HG03565 (cell line): ENCODE data around the gene ADAMTS10.
"Not testable (repeated sequence)": the region's sequence is repeated elsewhere in the genome, so short reads cannot be mapped to it uniquely, and the experiment has no call there.

Experiments
- ATAC-seq: cut with Tn5 transposase; IDR thresholded peaks from one replicate; pipeline ENCODE4 v1.9.1; 2021; ENCODE audit warnings: mild to moderate bottlenecking, moderate library complexity; ENCODE audit not compliant: unreplicated experiment

ADAMTS10 gene

DNA sequence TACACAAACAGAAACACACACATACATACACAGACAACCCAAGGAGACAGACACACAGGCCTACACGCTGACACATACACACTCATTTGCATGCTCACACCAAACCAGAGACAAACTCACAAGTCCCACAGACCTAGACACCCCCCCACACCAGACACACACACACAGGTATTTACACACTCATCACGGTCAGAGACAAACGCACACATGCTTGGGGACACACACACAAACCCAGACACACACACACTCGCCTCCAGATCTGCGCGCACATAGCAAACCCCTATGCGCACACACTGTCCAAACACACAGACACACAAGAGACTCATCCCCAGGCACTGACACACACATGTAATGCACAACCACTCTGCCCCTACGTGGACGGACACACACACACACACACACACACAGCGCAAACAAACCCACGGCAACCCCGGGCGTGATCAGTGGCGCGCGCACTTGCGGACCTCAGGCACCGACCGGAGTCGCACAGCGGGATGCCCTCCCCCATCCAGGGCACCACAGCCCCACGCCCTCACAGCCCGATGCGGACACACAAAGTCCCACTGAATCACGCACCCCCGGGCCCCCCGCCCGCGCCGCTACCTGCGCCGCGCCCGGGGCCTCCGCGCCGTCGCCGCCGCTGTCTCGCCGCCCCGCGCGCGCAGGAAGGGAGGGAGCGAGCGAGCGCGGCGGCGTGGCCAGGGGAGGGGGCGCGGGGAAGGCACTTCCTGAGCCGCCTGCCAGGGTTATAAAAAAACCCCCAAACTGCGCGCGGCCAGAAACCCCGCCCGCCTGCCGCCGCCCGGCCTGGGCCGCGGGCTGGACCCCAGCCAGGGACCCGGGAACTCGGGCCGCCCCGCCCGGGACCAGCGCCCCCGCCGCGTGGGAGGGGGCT lies at the start of gene ADAMTS10:
Gene ADAMTS10, minus strand, starts transcription at position 675 of the 895 bp plus-strand sequence. CDS start 5,005 bp downstream, outside the sequence.
- ATAC-seq: no peak

DNA sequence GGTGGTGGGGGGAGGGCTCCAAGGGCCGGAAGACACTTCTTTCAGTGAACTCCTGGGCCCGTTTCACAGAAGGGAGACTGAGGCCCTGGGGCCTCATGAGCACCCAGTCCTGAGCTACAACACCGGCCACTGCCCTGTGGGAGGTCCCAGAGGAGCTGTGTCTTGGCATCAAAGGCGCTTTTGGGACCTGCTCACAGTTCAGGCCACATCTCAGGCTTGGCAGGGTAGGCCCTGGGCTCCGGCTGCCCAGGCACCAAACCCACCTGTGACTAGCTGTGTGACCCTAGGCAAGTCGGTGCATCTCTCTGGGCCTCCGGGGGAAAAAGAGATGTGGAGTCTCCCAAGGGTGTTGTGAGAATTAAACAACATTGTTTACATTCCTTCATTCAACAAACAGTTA lies 49.4 kb upstream of the ADAMTS10 start:
- no peak for ATAC-seq

DNA sequence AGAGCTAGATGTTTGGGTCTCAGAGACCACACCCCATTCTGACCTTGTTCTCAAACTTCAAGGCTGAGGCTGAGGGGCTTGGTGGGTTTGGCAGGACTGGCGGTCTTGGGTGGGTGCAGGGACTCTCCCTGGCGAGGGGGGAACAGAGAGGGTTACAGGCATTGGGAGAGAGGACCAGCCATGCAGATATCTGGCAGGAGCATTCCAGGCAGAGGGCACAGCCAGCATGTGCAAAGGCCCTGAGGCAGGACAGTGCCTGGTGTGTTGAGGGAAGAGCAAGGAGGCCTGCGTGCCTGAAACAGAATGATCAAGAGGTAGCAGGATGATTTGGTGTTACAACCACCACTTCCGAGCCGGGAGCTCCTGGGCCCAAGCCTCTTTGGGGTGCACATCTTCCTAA lies 47.4 kb upstream of the ADAMTS10 start:
- no peak for ATAC-seq

DNA sequence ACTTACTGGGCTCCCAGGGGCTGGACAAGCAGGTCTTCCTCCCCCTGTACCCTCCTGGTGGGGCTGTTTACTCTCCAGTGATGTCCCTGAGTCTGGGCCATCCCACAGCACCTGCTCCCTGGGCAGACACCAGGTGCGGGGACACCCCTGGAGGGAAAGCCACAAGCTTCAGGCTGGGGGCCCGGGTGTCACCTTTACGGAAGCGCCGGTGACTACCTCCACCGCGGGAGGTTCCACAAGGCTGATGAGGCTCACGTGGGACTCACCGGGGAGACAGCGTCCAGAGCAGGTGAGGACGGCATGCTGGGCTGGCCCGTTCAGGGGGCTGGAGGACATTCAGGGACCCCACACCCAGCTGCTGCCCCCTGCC lies 44.8 kb upstream of the ADAMTS10 start:
- no peak for ATAC-seq

DNA sequence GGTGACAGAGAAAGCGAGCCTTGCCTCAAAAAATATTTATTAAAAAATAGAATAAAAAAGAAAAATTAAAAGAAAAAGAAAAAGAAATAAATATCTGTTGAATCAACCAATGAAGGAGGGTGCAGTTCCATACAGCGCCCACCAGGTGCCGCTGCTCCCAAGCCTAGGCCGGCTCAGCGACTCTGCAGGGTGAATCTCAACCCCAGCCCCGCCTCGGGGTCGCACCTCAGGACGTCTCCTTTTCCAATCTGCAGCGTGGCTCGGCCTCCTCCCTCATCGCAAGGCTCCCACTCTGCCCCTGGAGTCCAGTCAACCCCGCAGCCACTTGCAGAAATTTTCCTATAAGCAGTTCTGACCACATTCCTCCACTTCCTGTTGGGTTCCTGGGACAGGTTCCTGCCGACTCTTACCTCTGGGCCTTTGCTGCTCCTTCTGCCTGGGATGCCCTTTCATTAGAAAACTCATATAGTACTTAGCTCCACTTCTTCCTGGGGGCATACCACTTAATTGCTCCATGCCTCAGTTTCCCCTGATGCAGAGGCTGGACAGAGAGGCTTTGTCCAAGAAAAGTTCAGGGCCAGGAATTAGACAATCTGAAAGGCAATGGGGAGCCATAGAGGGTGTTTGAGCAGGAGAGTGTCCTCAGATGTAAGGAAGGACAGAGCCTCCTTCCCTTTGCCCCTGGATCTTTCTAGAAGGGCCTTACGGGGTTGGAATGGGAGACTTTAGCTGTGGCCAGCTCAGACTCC lies 44.2 kb upstream of the ADAMTS10 start:
- no peak for ATAC-seq

DNA sequence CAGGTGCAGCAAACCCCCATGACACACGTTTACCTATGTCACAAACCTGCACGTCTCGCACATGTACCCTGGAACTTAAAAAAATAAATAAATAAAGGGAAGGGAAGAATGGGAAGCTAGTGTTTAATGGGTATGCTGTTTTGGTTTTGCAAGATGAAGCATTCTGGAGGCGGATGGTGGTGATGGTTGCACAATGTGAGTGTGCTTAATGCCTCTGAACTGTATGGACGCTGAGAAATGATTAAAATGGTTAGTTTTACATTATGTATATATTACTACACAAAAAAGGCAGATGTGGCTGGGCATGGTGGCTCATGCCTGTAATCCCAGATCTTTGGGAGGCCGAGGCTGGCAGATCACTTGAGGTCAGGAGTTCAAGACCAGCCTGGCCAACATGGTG lies 37.7 kb upstream of the ADAMTS10 start:
- ATAC-seq: no peak

DNA sequence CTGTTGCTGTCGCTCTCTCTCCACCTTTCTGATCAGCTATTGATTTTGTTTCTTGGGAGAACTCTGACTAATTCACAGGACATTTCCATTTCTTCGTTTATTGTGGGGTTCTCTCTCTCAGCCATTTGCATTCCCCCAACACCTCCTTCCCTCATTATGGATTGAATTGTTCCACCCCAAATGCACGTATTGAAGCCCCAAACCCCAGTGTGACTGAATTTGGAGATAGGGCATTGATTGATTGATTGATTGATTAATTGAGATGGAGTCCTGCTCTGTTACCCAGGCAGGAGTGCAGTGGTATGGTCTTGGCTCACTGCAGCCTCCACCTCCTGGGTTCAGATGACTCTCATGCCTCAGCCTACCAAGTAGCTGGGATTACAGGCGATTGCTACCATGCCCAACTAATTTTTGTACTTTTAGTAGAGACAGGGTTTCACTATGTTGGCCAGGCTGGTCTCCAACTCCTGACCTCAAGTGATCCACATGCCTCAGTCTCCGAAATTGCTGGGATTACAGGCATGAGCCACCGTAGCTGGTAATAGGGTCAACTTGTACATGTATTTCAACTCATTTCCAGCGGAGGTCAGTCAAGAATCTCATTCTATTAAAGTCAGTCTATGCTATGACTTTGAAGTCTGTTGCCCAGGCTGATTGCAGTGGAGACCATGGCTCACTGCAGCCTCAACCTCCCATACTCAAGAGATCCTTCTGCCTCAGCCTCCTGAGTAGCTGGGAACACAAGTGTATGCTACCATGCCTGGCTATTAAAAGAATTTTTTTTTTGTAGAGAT lies 33.5 kb upstream of the ADAMTS10 start:
- ATAC-seq: no peak

DNA sequence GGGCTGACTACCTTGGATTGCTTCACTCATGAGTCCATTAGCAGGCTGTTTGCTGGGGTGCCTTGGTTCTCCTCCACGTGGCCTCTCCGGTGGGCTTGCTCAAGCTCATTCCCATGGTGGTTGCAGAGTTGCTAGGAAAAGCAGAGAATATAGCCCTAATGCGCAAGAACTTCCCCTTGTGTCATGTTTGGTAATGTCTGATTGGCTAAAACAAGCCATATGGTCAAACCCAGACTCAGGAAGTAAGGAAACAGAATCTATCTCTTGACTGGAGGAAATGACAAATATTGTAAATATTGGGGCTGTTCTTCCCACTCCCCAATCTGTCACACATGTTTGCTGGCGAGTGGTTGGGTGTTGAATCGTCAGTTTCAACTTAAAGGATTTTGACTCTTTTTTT lies 32.0 kb upstream of the ADAMTS10 start:
- ATAC-seq: no peak

DNA sequence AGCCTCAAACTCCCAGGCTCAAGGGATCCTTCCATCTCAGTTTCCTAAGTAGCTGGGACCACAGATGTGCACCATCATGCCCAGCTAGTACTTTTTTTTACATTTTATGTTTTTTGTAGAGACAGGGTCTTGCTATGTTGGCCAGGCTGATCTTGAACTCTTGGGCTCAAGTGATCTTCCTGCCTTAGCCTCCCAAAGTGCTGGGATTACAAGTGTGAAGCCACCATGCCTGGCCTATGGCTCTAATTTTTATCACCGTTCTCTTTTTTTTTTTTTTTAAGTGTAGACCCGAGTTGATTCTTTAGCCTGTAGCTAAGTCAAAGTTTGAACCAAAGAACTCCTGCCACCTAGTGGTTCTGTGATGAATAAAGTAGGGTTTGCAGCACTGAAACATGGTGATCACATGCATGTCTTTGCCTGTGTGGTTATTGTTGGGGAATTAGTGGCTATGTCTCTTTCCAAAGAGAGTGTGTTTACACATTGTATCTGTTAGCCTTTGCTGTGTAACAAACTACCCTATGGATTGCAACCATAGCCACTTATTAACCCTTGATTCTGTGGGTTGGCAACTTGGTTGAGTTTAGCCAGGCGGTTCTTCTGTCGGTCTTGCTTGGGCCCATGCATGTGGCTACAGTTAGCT lies 31.5 kb upstream of the ADAMTS10 start:
- no peak for ATAC-seq

DNA sequence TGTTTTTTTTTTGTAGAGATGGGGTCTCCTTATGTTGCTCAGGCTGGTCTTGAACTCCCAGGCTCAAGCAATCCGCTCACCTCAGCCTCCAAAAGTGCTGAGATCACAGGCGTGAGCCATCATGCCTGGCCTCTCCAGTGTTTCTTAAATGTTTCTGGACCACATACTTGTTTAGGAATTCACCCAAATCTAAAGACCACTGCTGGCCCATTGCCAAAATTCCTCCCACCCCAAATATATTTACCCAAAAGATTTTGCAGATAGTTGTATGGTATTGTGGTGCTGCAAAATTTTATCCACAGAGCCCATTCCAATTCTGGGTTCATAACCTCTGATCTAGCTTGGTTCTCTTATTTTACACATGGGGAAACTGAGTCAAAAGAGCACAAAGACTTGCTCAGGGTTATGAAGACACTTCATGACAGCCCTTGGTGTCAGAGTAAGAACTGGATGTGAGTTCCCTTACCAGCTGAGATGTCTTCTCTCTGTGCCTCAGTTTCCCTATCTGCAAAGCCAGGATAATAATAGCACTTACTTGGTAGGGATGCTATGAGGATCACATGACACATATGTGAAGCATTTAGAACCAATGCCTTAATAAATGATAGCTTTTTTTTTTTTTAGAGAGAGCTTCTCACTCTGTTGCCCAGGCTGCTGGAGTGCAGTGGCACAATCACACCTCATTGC lies 30.8 kb upstream of the ADAMTS10 start:
- no peak for ATAC-seq

DNA sequence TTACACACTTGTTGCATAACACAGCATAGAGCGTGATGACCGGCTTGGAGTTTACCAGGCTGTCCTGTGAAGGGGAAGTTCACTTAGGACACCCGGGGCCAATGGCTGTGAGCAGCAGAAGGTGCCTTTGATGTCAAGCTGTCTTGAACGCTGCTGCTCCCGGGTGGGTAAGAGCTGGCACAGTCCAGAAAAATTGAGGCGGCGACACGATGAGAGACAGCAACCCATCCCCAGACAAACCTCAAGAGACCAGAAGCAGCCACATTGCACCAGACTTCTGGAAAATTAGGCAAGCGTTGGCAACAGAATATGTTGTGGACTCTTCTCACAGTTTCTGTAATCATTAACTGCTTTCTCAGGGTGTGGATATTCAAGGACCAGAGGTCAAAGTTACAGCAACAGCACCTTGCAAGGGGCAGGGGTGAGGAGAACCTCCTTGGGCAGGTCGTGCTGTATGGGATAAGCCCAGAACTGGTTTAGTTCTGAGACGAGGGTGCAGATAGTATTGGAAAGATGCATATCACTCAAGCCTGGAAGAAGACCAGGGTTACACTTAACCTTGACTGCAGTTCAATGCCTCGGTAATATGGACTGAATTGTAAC lies 30.0 kb upstream of the ADAMTS10 start:
- ATAC-seq: no peak

DNA sequence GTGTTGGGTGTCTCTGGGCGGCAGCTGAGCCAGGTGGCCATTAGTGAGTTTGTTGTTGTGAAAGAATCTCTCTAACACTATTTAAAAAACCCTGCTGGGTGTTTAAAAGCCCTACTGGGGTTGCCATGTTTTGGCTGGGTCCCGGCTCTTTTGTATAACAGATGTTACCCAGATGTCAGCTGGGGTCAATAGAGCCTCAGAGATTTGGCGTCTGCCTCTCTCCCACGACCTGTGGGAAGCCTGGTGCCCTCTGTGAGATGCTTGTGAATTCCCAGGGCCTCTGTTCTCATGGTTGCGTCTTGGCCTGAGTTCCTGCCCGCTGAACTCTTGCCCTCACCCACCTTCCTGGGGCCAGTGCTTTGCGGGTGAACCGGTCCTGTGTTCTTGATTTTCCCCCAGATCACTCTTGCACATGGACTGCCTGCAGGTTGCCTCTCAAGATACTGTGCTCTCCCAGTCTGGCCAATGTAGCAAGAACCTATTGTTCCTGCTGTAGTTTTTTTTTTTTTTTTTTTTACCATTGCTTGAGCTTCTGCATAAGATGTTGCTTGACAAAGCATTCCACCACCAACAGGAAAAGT lies 29.4 kb upstream of the ADAMTS10 start:
- no peak for ATAC-seq

DNA sequence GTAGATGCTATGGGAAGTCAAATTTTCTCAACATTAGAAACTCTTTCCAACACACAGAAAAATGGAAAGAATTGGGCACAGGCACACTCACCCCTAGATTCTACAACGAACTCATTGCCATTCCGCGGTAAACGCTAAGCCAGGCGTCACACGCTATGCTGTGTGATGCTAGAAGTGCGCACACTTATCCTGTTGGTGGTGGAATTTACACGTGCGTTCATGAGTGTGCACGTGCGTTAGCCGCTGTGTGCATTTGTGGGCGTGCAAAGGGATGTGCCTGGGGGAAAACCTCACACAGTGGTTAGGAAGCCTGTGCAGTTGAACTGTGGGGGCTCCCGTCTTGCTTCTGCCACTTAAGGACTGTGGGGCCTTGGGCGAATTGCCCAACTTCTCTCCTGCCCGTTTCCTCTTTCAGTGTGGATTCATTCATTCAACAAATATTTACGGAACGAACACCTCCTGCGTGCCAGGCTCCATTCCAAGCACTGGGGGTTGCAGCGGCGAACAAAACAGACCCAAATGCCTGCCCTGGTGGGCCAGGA lies 27.6 kb upstream of the ADAMTS10 start:
- no peak for ATAC-seq

DNA sequence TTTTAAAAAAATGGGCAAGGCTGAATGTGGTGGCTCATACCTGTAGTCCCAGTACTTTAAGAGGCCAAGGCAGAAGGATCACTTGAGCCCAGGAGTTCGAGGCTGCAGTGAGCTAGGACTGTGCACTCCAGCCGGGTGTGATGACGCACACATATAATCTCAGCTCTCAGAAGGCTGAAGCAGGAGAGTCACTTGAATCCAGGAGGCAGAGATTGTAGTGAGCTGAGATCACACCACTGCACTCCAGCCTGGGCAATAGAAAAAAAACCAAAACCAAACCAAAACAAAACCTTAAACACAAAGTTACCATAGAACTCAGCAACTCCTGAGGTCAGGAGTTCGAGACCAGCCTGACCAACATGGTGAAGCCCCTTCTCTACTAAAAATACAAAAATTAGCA lies 26.6 kb upstream of the ADAMTS10 start:
- not testable (repeated sequence) for ATAC-seq

DNA sequence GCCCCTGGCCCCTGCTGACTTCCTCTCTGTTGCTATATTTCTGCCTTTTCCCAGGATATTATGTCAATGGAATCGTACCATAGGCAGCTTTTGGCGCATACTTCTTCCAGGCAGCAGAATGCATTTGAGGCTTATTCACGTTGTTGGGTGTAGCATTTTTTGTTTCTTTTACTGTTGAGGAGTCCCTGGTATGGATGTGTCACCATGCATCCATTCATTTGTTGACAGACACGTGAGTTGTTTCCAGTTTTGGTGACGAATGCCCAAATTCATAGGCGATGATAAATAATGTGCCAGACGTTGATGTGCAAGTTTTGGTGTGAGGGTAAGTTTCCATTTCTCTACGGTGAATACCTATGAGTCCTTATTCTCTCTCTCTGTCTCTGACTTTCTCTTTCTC lies 24.9 kb upstream of the ADAMTS10 start:
- no peak for ATAC-seq

DNA sequence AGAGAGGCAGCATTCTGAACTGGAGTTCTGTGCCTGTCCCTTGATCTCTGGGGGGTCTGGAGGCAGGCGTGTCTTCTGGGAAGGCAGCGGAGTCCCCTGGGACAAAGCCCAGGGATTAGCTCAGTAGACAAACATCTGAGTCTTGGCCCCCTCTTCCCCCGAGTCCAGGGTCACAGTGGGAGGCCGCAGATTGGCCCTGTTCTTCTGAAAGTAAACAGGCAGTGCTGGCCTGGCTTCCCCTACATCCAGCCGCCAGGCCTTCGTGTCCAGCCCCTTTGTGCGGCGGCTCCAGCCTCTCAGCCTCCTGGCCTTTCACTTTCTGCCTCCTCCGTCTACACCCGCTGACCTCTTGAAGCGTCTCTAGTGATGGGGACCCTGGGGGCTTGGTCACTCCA lies 20.9 kb upstream of the ADAMTS10 start:
- no peak for ATAC-seq

DNA sequence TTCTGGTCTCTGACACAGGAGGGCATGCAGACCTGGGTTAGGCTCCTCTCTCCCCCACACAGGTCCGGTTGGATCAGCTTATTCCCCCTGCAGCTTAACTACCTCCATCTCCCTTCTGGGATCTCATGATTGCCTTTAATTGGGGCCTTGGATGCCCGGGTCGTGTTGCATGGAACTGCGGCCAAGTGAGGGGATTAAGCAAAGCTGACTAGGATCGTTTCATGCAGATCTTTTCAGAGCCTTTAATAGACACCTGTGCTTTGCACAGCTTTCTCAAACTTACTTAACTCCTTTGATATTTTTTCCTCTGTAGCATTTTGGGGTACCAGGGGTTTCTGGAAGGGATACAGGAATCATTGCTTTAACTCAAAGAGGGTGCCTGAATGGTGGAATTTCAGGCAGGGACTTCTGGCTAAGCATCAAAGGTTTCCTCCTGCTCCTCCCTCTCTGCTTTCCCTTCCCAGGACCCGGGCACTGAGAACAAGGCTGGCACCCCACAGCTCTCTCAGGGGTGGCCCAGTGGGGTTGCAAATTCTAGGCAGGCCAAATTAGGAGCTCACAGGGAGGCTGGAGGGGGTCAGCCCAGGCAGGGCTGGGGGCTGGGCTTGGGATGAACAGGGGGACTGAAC lies 20.4 kb upstream of the ADAMTS10 start:
- ATAC-seq: no peak

DNA sequence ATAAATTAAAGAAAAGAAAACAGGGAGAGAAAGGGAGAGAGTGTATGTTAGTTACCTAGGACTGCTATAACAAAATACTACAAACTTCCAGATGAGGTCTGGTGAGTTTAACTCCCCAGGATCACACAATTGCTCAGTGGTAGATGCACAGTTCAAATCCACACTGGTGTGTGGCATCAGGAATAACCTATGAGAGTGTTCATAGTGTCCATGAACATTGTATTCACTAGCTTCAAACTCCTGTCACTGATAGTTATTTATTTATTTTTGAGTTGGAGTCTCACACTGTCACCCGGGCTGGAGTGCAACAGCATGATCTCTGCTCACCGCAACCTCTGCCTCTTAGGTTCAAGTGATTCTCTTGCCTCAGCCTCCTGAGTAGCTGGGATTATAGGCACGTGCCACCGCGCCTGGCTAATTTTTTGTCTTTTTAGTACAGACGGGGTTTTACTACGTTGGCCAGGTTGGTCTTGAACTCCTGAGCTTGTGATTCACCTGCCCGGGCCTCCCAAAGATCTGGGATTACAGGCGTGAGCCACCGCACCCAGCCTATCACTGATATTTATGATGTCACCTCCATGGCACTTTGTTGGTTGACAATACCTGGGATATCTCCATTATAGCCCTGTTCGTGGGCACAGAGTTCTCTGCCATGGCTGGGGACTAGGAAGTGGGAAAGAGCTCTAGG lies 19.6 kb upstream of the ADAMTS10 start, which contains the start of gene NFILZ:
Gene NFILZ, plus strand, starts transcription at position 638 of the 688 bp plus-strand sequence. CDS start 46,133 bp downstream, outside the sequence.
- ATAC-seq: no peak
